G401.6 (cell line): Measurements from ENCODE around the gene KLK10.
A peak's percentile ranks its signal among the peaks of the same experiment; 100 is the strongest.

Experiments
- FAIRE-seq: peaks from 2 replicates; lab custom pipeline; 2012; peaks lifted over from hg19 to GRCh38; lab: Jason Lieb, UNC

The KLK10 gene

GRCh38 chr19:51025809-51026553 is 6.5 kb upstream of the KLK10 start:
- no peak for FAIRE-seq

GRCh38 chr19:51025401-51025800 is 5.9 kb upstream of the KLK10 start:
- no peak for FAIRE-seq

GRCh38 chr19:51024924-51025323 is 5.4 kb upstream of the KLK10 start:
- FAIRE-seq = no peak

- no peak for FAIRE-seq
Measured at GRCh38 chr19:51023946-51024345, 4.4 kb upstream of the KLK10 start.

GRCh38 chr19:51022526-51022925 is 3.0 kb upstream of the KLK10 start:
- FAIRE-seq = no peak

- peak; percentile 83 for FAIRE-seq
Measured at GRCh38 chr19:51020988-51021651, 1.6 kb upstream of the KLK10 start.

GRCh38 chr19:51018745-51019543 is 565 bp downstream of the KLK10 start:
- no peak for FAIRE-seq

GRCh38 chr19:51016798-51017683 is 2.5 kb downstream of the KLK10 start:
- FAIRE-seq = no peak

GRCh38 chr19:51015691-51016267 is 3.7 kb downstream of the KLK10 start:
- FAIRE-seq = no peak

GRCh38 chr19:51014242-51014641 is 5.3 kb downstream of the KLK10 start:
- no peak for FAIRE-seq

GRCh38 chr19:51012661-51013190 is 6.8 kb downstream of the KLK10 start:
- no peak for FAIRE-seq

GRCh38 chr19:51010066-51010795 is 9.3 kb downstream of the KLK10 start:
- no peak for FAIRE-seq

- FAIRE-seq = no peak
Measured at GRCh38 chr19:51009061-51009891, 10.2 kb downstream of the KLK10 start.

- FAIRE-seq = no peak
Measured at GRCh38 chr19:51007488-51007887, 12.0 kb downstream of the KLK10 start.

- no peak for FAIRE-seq
Measured at GRCh38 chr19:51006406-51006805, 13.1 kb downstream of the KLK10 start.

GRCh38 chr19:51005248-51005647 is 14.3 kb downstream of the KLK10 start:
- no peak for FAIRE-seq

- FAIRE-seq = no peak
Measured at GRCh38 chr19:51003316-51003715, 16.2 kb downstream of the KLK10 start.

GRCh38 chr19:51002542-51003311 is 16.8 kb downstream of the KLK10 start:
- no peak for FAIRE-seq

- no peak for FAIRE-seq
Measured at GRCh38 chr19:51002089-51002532, 17.4 kb downstream of the KLK10 start.
